ENCODE measurements around the gene GJA3. TPM values are rescaled to one million over a fixed set of nuclear protein-coding genes. Genes with fewer than 3 reads are reported as not detected.

GJA3 gene
- total RNA-seq, 2 experiments from 2014 or later: not detected

DNA sequence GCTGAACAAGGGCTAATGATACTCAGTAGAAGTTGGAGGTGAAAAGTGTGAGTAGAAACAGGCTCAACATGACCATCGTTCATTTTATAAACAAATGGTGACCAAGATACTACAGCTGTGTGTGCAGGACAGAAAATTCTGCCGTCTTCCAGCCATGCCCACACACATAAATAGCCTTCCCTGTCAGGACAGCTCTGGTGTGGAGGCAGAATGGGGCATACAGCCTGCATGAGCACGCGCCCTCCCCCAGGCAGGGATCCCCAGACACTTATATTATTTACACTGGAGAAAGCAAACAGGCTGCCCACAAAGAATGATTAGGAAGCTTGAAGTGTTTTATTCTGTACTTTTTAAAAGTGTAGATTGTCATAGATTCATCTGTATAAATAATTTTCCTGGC is 20.4 kb downstream of the GJA3 start:
- Histone ChIP-seq H3K4me1 (ENCODE audit: insufficient read depth, low read length) (peaks cover 9% of the 10 kb centered on the region), H3K27ac (ENCODE audit: low read depth in 1 of 2, low read length in 2 of 2) (no peak overlapping the region), H3K9me3 (ENCODE audit: control insufficient read depth in 1 of 2, insufficient read depth in 1 of 2, low read length in 2 of 2) (peaks cover 0 to 17% of the 10 kb centered on the region in 2 experiments), H3K4me3 (ENCODE audit: low read length) (no peak overlapping the region), H3K27me3 (ENCODE audit: control insufficient read depth in 1 of 2, insufficient read depth in 2 of 2, low read length in 2 of 2) (peaks cover 38 to 59% of the 10 kb centered on the region in 2 experiments), H3K36me3 (ENCODE audit: insufficient read depth, low read length) (no peaks in the 10 kb centered on the region)
- Mint-ChIP-seq H3K36me3 (ENCODE audit: low read depth) (no peaks in the 10 kb centered on the region), H3K4me3 (no peak overlapping the region), H3K9me3 (no peaks in the 10 kb centered on the region), H3K27me3 (peaks cover 72% of the 10 kb centered on the region), H3K4me1 (ENCODE audit: low read depth) (no peaks in the 10 kb centered on the region), H3K27ac (no peak overlapping the region)
- intact Hi-C loops (cut with DNase I, micrococcal nuclease): no loop called here
- DNase-seq (no peak), ATAC-seq (ENCODE audit: poor library complexity) (no peak)
- TF ChIP-seq, protein P1, sequence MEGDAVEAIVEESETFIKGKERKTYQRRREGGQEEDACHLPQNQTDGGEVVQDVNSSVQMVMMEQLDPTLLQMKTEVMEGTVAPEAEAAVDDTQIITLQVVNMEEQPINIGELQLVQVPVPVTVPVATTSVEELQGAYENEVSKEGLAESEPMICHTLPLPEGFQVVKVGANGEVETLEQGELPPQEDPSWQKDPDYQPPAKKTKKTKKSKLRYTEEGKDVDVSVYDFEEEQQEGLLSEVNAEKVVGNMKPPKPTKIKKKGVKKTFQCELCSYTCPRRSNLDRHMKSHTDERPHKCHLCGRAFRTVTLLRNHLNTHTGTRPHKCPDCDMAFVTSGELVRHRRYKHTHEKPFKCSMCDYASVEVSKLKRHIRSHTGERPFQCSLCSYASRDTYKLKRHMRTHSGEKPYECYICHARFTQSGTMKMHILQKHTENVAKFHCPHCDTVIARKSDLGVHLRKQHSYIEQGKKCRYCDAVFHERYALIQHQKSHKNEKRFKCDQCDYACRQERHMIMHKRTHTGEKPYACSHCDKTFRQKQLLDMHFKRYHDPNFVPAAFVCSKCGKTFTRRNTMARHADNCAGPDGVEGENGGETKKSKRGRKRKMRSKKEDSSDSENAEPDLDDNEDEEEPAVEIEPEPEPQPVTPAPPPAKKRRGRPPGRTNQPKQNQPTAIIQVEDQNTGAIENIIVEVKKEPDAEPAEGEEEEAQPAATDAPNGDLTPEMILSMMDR (IDR thresholded peaks at IDR 0.05): no peak
- CTCF ChIA-PET: no interaction called here
- POLR2A ChIA-PET: no interaction called here

DNA sequence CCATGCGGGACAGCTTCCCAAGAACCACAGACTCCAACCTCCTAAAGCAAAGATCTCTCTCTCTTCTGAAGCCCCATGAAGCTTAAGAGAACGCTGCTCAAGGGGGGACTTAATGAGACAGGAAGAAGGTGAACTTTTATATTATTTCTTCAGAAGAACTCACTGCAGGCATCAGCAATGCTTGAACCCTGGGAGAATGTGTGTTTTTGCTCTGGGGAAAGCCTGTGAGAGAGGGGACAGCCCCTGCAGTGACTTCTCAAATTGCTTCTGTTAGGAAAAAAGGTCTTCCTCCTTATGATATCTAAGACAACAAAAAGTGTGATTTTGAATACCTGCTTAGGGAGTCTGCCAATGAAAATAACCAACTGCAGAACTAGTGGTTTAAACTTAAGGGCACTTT is 23.0 kb downstream of the GJA3 start:
- no peak overlapping the region for H3K4me3 Mint-ChIP-seq
- no peak overlapping the region for H3K27ac ChIP-seq (ENCODE audit: low read depth in 1 of 2, low read length in 2 of 2)
- intact Hi-C loops (cut with DNase I, micrococcal nuclease): no loop called here
- no peaks in the 10 kb centered on the region for H3K36me3 Mint-ChIP-seq (ENCODE audit: low read depth)
- ATAC-seq (ENCODE audit: poor library complexity): no peak
- no peaks in the 10 kb centered on the region for H3K9me3 Mint-ChIP-seq
- H3K36me3 ChIP-seq (ENCODE audit: insufficient read depth, low read length): no peaks in the 10 kb centered on the region
- H3K27ac Mint-ChIP-seq: no peak overlapping the region
- H3K27me3 ChIP-seq (ENCODE audit: control insufficient read depth in 1 of 2, insufficient read depth in 2 of 2, low read length in 2 of 2): peaks cover 36 to 48% of the 10 kb centered on the region in 2 experiments
- no peak overlapping the region for H3K4me3 ChIP-seq (ENCODE audit: low read length)
- peaks cover 61% of the 10 kb centered on the region for H3K27me3 Mint-ChIP-seq
- TF ChIP-seq, protein P1 (IDR thresholded peaks at IDR 0.05): no peak
- H3K4me1 Mint-ChIP-seq (ENCODE audit: low read depth): no peaks in the 10 kb centered on the region
- no peak for DNase-seq
- H3K4me1 ChIP-seq (ENCODE audit: insufficient read depth, low read length): peaks cover 9% of the 10 kb centered on the region
- H3K9me3 ChIP-seq (ENCODE audit: control insufficient read depth in 1 of 2, insufficient read depth in 1 of 2, low read length in 2 of 2): peaks cover 0 to 14% of the 10 kb centered on the region in 2 experiments
- ChIA-PET CTCF (no interaction called here), POLR2A (no interaction called here)

DNA sequence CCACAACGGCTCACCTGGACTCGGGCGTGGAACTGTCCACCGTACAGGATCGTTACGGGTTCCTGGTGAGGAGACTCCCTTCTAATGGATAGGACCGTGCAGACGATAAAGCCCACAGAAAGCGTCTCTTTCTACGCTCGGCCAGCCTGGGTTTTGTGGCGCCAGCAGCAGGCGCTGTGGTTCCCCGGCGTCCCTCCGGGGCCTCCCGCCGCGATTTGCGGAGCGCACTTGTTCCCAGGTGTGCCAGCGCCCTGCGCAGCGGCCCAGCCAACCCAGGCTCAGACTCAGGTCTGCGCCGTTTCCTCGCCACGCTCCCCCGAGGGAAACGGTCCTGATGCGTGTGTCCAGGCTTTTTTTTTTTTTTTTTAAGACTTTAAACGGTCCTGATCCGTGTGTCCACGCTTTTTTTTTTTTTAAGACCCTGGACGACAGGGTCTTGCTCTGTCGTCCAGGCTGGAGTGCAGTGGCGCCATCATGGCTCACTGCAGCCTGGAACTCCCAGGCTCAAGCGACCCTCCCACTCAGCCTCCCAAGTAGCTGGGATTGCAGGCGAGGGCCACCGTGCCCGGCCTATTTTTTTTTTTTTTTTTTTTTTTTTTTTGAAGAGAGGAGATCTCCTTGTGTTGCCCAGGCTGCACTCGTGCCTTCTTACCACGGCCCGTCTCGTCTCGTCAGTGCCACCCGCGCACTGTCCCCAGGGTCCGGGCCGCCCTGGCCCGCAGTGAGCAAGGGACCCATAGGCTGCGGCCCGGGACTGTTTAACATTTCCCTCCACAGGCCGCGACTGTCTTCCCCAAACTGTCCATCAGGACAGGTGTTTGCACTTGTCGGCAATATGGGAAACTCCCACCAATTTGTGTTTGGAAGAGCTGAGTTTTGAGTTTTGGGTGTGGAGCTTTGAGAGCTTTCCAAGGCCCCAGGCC is 23.8 kb downstream of the GJA3 start:
- peak overlapping the region; percentile 1 for H3K4me3 ChIP-seq (ENCODE audit: low read length)
- ChIA-PET CTCF (interaction anchor here (0.7 kb wide), 1 partner anchor 1040 kb away, joined by 3 read pairs; the partner anchor contains the start of genes MRPL57 and SKA3), POLR2A (no interaction called here)
- H3K27me3 ChIP-seq (ENCODE audit: control insufficient read depth in 1 of 2, insufficient read depth in 2 of 2, low read length in 2 of 2): peaks cover 36 to 39% of the 10 kb centered on the region in 2 experiments
- no peaks in the 10 kb centered on the region for H3K36me3 Mint-ChIP-seq (ENCODE audit: low read depth)
- TF ChIP-seq, protein P1 (IDR thresholded peaks at IDR 0.05): no peak
- peaks cover 0 to 8% of the 10 kb centered on the region in 2 experiments for H3K9me3 ChIP-seq (ENCODE audit: control insufficient read depth in 1 of 2, insufficient read depth in 1 of 2, low read length in 2 of 2)
- ATAC-seq (ENCODE audit: poor library complexity) (peak; percentile 66), DNase-seq (peak in 9 of 14 experiments; percentile 19 to 60 (median 36))
- H3K4me1 ChIP-seq (ENCODE audit: insufficient read depth, low read length): peaks cover 7% of the 10 kb centered on the region
- H3K4me1 Mint-ChIP-seq (ENCODE audit: low read depth): no peaks in the 10 kb centered on the region
- H3K27ac ChIP-seq (ENCODE audit: low read depth in 1 of 2, low read length in 2 of 2): no peak overlapping the region
- no peaks in the 10 kb centered on the region for H3K9me3 Mint-ChIP-seq
- no peaks in the 10 kb centered on the region for H3K36me3 ChIP-seq (ENCODE audit: insufficient read depth, low read length)
- no peak overlapping the region for H3K27ac Mint-ChIP-seq
- intact Hi-C loops (cut with DNase I, micrococcal nuclease): no loop called here
- H3K4me3 Mint-ChIP-seq: peak overlapping the region; percentile 25
- H3K27me3 Mint-ChIP-seq: peaks cover 62% of the 10 kb centered on the region

All from CD4-positive, alpha-beta T cell (primary cell).